ENCODE data around the gene ZNF527. TPM values are rescaled to one million over a fixed set of nuclear protein-coding genes. Genes with fewer than 3 reads are reported as not detected.
"Not testable (repeated sequence)": the region's sequence is repeated elsewhere in the genome, so short reads cannot be mapped to it uniquely, and the experiment has no call there.

ZNF527 gene
- total RNA-seq, 2 experiments from 2014 or later, result 4.3 to 4.8 TPM

GRCh38 chr19:37370386-37370879 lies 466 bp upstream of the ZNF527 start:
- DNase-seq, H3K27me3 Mint-ChIP-seq: not testable (repeated sequence)
- Mint-ChIP-seq H3K4me3 (peak overlapping the region; percentile 93), H3K36me3 (ENCODE audit: low read depth) (peaks cover 18% of the 10 kb centered on the region), H3K4me1 (peaks cover 17% of the 10 kb centered on the region), H3K27ac (peak overlapping the region; percentile 89), H3K9me3 (peaks cover 20% of the 10 kb centered on the region)
- POLR2A ChIA-PET, result interaction anchor here (0.7 to 2.1 kb wide), 15 partner anchors 9 to 842 kb away, joined by 3 to 15 read pairs (median 5); partner anchors contain the start of genes SIPA1L3, WDR87, ZNF260 and ZNF345
- CTCF ChIA-PET, result interaction anchor here (0.9 to 2.0 kb wide), 6 partner anchors 36 to 224 kb away, joined by 3 to 9 read pairs (median 6); partner anchors contain the start of genes ZNF540, ZNF569 and ZNF571

GRCh38 chr19:37389234-37389633 lies 18.3 kb downstream of the ZNF527 start:
- peaks cover 72% of the 10 kb centered on the region for H3K9me3 Mint-ChIP-seq
- H3K27me3 Mint-ChIP-seq, result no peaks in the 10 kb centered on the region
- H3K27ac Mint-ChIP-seq, result no peak overlapping the region
- H3K4me1 Mint-ChIP-seq, result no peaks in the 10 kb centered on the region
- H3K36me3 Mint-ChIP-seq (ENCODE audit: low read depth), result peaks cover 55% of the 10 kb centered on the region
- CTCF ChIA-PET, result no interaction called here
- H3K4me3 Mint-ChIP-seq, result no peak overlapping the region
- no peak for DNase-seq
- POLR2A ChIA-PET, result no interaction called here

GRCh38 chr19:37391399-37391798 lies 20.5 kb downstream of the ZNF527 start:
- H3K27me3 Mint-ChIP-seq, H3K4me3 Mint-ChIP-seq, POLR2A ChIA-PET, H3K27ac Mint-ChIP-seq, DNase-seq, CTCF ChIA-PET, H3K4me1 Mint-ChIP-seq: not testable (repeated sequence)
- H3K36me3 Mint-ChIP-seq (ENCODE audit: low read depth), result peaks cover 35% of the 10 kb centered on the region
- H3K9me3 Mint-ChIP-seq, result peaks cover 65% of the 10 kb centered on the region

GRCh38 chr19:37401078-37401477 lies 30.2 kb downstream of the ZNF527 start:
- no peak for DNase-seq
- H3K27me3 Mint-ChIP-seq, result no peaks in the 10 kb centered on the region
- ChIA-PET CTCF (no interaction called here), POLR2A (no interaction called here)
- no peaks in the 10 kb centered on the region for H3K36me3 Mint-ChIP-seq (ENCODE audit: low read depth)
- no peak overlapping the region for H3K27ac Mint-ChIP-seq
- H3K4me3 Mint-ChIP-seq, result no peak overlapping the region
- peaks cover 58% of the 10 kb centered on the region for H3K9me3 Mint-ChIP-seq
- no peaks in the 10 kb centered on the region for H3K4me1 Mint-ChIP-seq

- Mint-ChIP-seq H3K36me3 (ENCODE audit: low read depth) (no peaks in the 10 kb centered on the region), H3K4me3 (no peak overlapping the region), H3K4me1 (no peaks in the 10 kb centered on the region), H3K27ac (no peak overlapping the region), H3K27me3 (no peaks in the 10 kb centered on the region), H3K9me3 (peaks cover 61% of the 10 kb centered on the region)
- DNase-seq, result no peak
- ChIA-PET CTCF (no interaction called here), POLR2A (no interaction called here)
Measured at GRCh38 chr19:37403403-37403802, 32.5 kb downstream of the ZNF527 start.

GRCh38 chr19:37406140-37406846 lies 35.4 kb downstream of the ZNF527 start:
- POLR2A ChIA-PET, result not testable (repeated sequence)

GRCh38 chr19:37412700-37413099 lies 41.8 kb downstream of the ZNF527 start:
- CTCF ChIA-PET, result no interaction called here
- POLR2A ChIA-PET, result no interaction called here
- Mint-ChIP-seq H3K4me1 (no peaks in the 10 kb centered on the region), H3K4me3 (no peak overlapping the region), H3K27me3 (no peaks in the 10 kb centered on the region), H3K27ac (no peak overlapping the region), H3K36me3 (ENCODE audit: low read depth) (peaks cover 36% of the 10 kb centered on the region), H3K9me3 (peaks cover 66% of the 10 kb centered on the region)
- no peak for DNase-seq

More at GRCh38 chr19:37406140-37406846, 35.4 kb downstream of the ZNF527 start:
- CTCF ChIA-PET; DNase-seq; H3K36me3 Mint-ChIP-seq (ENCODE audit: low read depth); H3K4me3 Mint-ChIP-seq; H3K27ac Mint-ChIP-seq; H3K4me1 Mint-ChIP-seq; H3K27me3 Mint-ChIP-seq: not testable (repeated sequence)
- peaks cover 65% of the 10 kb centered on the region for H3K9me3 Mint-ChIP-seq

- ChIA-PET CTCF (no interaction called here), POLR2A (no interaction called here)
- peaks cover 63% of the 10 kb centered on the region for H3K9me3 Mint-ChIP-seq
- no peak overlapping the region for H3K4me3 Mint-ChIP-seq
- DNase-seq, result no peak
- H3K4me1 Mint-ChIP-seq, result no peaks in the 10 kb centered on the region
- H3K27me3 Mint-ChIP-seq, result no peaks in the 10 kb centered on the region
- H3K36me3 Mint-ChIP-seq (ENCODE audit: low read depth), result peaks cover 42% of the 10 kb centered on the region
- H3K27ac Mint-ChIP-seq, result no peak overlapping the region
Measured at GRCh38 chr19:37413313-37414084, 42.6 kb downstream of the ZNF527 start.

Other genes starting within 250 kb of the ZNF527 start
- 1 to 10 TPM; 9.0 to 9.4 TPM for gene ZNF585A, start 198.4 kb upstream of the ZNF527 start, total RNA-seq
- 1 to 10 TPM; 8.4 to 9.8 TPM for gene ZNF585B, start 160.6 kb upstream of the ZNF527 start, total RNA-seq
- 10 to 100 TPM; 10.1 to 11.3 TPM for gene ZNF383, start 152.9 kb upstream of the ZNF527 start, total RNA-seq
- gene ZNF569, start 96.3 kb downstream of the ZNF527 start, total RNA-seq, result 1 to 10 TPM; 6.4 to 7.6 TPM
- 1 to 10 TPM; 5.0 to 5.7 TPM for gene ZNF570, start 98.3 kb downstream of the ZNF527 start, total RNA-seq
- gene ZNF793, start 135.8 kb downstream of the ZNF527 start, total RNA-seq, result 1 to 10 TPM; 2.1 to 2.3 TPM
- 1 to 10 TPM; 1.5 to 2.9 TPM for gene ZNF571, start 223.7 kb downstream of the ZNF527 start, total RNA-seq
- gene ZNF540, start 223.8 kb downstream of the ZNF527 start, total RNA-seq, result 1 to 10 TPM; 1.4 to 1.5 TPM

Data from activated CD4-positive, alpha-beta memory T cell treated with anti-CD3 and anti-CD28 coated beads, Interleukin-2, amount 10 ng/mL, durations not matched to agents 7 days and 5 days (primary cell).